Endometrial microvascular endothelial cells (primary cell): ENCODE results near the gene TAPBPL. TPM values are rescaled to one million over a fixed set of nuclear protein-coding genes. Genes with fewer than 3 reads are reported as not detected.
"Not testable (repeated sequence)": the region's sequence is repeated elsewhere in the genome, so short reads cannot be mapped to it uniquely, and the experiment has no call there.

Source experiments
- in situ Hi-C: cut with HindIII; loops from 2 replicates; pipeline ENCODE4 v1.10.0; 2017; ENCODE audit warnings: low sequenced_read_pairs, low pct_unique_long_range_greater_than_20kb; ENCODE audit errors: inconsistent ontology term
- total RNA-seq: library from RNA; depleted of rRNA; stranded (reverse); fragments of >200 nt; gene quantifications from one replicate; pipeline ENCODE4 v1.2.3, GENCODE V29; 2015; ENCODE audit errors: inconsistent ontology term

The TAPBPL gene
- total RNA-seq, 1 donor from 2014 or later, result 18.2 TPM

DNA sequence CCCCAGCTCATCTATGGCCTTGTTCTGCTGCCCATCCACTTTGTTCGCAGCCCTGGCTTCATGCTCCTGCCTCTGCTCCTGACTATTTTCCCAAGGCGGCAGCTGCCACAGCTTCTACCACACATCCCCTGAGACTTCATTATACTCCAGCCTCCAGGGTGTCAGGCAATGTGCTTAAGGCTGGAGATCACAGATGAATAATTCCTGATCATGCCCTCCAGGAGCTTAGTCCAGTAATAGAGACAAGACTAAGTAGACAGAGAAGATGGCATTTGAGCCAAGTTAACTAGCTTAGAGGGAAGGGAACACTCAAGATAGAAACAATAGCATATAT lies 7.1 kb downstream of the TAPBPL start:
- in situ Hi-C loops, result no loop called here

DNA sequence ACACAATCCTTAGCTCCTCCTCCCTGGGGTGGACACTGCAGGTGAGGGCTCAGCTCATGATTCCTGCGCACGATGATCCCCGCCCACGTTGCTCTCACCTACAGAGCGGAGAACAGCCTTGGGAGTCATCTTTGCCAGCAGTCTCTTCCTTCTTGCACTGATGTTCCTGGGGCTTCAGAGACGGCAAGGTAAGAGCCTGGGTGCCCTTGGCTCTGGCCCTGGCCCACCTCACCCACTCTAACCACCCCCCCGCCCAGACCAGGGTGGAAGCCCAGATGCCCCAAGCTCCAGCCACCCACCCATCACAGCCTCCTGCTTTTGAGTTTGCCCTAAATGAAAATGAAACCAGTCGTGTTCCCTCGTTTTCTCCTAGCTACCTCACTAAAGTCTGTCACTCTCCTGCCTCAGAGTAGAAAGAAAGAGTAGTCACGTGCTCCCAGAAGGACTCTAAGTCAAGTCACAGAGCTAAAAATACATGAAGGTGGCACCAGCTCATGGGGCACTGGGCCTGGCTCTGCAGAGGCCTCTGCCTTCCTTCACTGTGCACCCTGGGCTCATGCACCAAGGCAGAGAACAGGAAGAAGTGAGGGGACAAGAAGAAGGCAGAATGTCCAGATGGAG lies 9.0 kb downstream of the TAPBPL start:
- in situ Hi-C loops, result no loop called here

DNA sequence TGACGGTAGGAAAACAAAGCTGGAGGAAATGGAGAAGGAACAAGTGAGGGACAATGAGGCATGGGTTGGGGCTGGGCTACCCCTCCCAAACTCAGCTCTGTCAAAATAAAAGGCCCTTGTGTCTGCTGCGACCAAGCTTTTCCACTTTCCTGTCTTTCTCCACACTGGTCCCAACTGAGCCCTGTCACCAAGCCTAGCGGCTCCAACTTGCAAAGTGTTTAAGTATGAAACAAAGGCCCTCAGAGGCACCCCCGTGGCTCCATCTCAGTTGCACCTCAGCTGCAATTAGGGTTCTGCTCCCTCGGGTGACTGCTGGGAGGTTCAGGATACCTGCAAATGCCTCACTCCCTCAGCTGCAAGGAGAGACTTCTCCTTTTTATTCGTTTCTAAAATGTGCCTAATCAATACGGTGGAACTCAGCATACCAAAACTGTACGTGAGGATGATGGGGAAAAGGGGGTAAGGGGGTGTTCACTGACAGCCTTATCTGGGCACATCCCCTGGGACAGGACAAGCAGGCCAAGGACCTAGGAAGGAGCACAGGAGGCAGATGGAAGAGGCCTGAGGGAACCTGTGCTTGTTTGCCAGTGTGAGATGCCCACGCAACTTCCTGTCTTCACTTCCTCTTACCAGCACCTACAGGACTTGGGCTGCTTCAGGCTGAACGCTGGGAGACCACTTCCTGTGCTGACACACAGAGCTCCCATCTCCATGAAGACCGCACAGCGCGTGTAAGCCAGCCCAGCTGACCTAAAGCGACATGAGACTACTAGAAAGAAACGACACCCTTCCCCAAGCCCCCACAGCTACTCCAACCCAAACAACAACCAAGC lies 9.8 kb downstream of the TAPBPL start:
- in situ Hi-C loops, result no loop called here

DNA sequence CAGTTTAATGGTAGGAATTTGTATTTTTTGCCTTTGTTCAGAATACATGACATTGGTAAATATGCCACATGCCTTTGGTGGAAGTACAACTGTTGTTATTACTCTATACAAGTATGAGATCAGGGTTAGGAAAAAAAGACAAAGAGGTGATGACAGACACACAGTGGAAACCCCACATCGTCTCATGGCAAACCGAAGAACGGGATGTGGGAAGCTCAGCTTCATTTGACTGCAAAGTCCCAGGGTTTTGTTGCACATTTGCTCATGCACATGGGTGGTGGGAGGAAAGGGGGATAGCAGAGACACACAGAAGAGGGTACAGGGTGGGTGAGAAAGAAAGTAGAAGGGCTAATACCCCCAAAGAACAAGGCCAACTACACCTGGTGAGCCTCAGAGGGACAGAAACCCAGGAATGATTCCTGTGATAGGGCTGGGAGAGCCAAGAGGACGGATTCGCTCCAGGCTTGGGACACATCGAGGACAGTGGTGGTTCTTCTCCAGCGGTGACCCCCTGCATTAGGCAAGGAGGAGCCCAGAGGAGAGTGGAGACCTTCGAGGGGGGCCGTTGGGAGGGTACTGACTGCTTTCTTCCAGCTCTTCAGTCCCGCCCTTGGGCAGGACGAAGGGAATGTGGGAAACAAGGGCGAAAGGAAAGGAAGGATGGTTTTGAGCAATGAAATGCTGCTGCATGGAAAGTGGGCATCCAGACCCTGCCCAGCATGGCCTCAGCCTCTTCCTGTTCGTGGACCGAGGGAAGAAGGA lies 10.6 kb downstream of the TAPBPL start:
- in situ Hi-C loops, result no loop called here

DNA sequence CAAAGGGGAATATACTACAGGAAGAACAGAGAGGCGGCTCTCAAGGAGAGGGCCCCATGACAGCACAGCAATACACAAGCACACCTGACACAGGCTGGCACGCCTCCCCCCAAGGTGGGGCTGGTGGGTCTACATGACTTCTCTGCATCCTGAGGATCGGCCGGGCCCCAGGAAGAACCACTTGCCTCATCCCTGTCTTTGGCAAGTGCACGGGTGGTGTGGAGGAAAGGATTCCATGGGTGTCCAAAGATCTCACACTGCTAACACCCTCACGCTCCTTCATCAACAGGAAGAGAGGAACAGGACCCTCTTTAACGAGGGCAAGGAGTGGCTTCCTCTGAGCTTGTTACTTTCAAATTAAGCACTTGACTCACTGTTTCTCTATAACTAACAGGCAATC lies 11.4 kb downstream of the TAPBPL start:
- in situ Hi-C loops, result no loop called here

DNA sequence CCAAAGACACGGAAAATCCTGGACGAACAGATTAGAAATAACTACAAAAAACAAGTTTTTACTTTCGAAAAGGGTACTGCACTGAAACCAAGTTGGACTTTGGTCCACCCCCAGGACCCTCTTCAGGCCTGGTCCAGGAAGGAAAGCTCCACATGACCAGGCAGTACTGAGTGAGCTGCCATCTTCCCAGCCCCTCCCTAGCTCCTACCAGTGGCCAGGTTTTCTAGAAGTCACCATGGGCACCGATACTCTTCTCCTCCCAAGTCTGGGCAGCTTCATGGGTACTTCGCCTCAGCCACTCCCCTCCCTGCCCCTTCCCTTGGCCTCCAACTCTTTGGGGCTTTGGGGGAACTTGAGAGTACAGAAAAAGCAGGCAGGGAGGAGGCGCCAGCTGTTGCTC lies 12.0 kb downstream of the TAPBPL start:
- in situ Hi-C loops, result no loop called here

DNA sequence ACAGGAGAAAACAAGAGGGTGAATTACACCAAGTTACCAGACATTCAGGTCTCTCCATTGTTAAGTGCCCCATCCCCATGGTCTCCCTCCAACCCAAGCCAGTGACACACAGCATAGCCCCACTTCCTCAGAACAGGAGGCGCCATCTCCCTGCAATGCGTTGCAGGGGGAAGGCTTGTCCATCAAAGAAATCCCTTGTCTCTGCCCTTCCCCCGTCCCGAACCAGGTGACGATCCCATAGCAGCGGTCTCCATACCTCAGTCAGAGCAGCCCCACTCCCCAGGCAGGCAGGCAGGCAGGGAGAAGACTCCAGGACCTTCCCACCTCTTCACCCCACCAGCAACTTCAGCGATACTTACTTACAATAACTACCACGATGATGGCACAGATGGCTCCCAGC lies 12.7 kb downstream of the TAPBPL start:
- in situ Hi-C loops, result no loop called here

DNA sequence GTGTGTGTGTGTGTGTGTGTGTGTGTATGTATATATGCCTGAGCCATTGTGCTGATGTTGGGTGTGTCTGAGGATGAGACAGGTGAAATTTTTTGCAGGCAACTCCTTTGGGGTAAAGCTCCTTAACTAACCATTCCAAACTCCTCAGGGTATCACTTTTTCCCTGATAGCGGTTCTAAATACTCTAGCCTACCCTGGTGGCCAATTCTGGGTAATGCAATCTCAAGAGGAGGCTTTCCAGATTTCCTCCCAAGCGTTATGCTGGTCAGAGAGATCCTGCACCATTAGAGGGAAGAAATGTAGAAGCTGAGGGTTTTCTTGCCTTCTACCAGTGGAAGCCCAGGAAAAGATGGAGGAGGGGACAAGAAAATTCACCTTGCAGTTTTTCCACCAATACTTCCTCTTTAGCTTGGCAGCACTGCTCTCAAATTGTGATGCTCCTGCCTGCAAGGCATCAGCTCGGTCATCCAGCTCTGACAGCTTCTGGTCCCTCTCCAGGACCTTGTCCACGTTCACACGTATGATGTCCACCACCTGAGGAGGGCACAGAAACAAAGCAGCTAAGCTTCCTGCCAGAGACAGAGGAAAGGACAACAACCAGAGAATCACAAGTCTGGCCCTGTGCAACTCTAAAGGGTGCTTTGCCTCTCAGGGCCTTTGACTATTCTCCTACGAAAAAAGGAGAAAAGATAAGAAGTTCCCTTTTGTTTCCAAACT lies 13.8 kb downstream of the TAPBPL start:
- in situ Hi-C loops, result no loop called here

DNA sequence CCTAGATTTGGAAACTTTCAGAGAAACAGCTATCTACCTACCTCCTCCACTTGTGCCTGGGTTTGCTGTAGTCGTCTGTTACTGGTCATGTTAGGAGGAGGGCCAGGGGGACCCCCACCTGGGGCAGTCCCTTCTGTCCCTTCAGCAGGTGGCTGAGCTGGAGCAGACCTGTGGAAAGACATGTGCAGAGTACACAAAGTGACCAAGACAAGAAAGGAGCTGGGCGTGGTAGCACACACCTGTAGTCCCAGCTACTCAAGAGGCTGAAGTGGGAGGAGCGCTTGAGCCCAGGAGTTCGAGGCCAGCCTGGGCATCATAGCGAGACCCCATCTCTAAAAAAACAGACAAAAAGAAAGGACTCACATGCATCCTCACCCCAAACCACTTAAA lies 14.3 kb downstream of the TAPBPL start:
- in situ Hi-C loops, result no loop called here

DNA sequence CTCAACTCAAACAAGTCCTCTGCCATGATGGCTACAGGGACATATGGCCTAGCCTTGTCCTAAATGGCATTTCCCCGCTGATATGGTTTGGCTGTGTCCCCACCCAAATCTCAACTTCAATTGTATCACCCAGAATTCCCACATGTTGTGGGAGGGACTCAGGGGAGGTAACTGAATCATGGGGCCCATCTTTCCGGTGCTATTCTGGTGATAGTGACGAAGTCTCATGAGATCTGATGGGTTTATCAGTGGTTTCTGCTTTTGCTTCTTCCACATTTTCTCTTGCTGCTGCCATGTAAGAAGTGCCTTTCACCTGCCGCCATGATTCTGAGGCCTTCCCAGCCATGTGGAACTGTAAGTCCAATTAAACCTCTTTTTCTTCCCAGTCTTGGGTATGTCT lies 14.9 kb downstream of the TAPBPL start:
- in situ Hi-C loops, result not testable (repeated sequence)

DNA sequence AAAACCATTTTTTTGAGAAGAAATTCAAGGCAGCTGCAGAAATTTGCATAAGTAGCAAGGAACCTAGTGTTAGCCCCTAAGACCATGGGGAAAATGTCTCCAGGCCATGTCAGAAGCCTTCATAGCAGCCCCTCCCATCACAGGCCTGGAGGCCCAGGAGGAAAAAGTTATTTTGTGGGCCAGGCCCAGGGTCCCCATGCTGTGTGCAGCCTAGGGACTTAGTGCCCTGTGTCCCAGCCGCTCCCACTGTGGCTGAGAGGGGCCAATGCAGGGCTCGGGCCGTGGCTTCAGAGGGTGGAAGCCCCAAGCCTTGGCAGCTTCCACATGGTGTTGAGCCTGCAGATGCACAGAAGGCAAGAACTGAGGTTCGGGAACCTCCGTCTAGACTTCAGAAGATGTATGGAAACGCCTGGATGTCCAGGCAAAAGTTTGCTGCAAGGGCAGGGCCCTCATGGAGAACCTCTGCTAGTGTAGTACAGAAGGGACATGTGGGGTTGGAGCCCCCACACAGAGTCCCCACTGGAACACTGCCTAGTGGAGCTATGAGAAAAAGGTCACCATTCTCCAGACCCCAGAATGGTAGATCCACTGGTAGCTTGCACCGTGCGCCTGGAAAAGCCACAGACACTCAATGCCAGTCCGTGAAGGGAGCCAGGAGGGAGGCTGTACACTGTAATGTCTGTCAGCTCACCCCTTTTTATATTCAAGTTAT lies 15.9 kb downstream of the TAPBPL start:
- in situ Hi-C loops, result not testable (repeated sequence)

DNA sequence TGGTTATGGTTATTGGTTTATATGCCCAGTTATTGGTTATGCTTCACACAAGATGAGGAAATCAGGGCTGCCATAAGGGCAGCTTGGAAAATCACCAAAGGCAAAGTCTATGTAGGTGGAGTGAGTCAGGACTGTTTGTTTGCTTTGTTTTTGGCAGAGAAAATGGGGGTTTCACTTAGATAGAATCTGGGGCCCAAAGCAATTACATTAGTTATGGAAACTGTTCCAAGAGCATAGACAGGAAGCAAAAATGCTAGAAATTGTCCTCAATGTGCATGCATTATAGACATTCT lies 16.4 kb downstream of the TAPBPL start:
- in situ Hi-C loops, result no loop called here

DNA sequence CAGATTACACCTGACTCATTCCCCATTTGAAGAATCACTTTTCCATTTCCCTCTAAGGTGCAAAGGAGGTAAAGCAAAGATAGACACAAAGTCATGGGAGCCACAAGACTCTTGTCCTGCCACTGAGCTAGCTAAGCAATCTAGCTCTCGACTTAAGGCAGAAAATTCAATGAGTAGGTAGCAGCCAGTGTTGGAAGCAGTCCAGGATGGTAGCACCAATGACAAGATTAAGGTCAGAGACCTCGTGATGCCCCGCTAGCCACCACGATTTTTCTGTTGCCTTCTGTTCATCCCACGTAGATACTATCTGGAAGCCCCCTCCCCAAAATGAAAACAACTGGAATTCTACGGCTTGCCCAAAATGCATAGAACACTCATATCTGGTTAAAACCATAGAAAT lies 17.2 kb downstream of the TAPBPL start:
- in situ Hi-C loops, result no loop called here

DNA sequence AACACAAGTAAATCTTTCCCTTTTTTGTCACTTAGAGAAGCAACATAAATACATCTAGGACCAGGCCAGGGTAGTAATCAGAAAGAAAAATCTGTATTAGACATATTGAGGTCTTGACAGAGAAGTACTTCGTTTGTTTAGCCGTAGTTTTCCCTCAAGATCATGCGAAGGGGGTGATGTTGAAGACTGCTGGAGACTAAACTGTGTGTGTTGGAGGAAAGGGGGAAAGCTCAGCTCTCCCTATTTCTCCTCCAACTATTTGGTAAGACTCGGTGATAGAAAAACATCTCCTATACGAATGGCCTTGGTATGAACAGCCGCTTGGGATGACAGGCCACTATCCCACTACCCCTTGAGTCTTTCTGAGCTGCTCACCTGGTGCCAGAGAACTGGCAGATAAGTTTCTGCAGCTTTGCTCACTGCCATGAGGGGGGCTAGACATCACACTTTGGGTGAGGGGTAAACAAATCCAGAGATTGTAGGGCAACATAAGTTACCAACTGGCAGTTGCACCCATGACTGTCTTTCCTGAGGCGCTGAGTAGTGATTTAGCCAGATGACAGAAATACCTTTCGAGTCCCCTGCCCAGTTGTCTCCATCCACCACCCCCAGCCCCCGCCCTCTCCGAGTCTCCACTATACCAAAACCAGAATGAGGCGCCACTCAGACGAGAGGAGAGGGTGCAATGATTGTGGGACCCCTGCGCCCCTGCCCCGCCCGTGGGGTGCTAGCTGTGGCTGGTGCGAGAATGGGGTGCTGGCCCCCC lies 17.9 kb downstream of the TAPBPL start:
- in situ Hi-C loops, result no loop called here

DNA sequence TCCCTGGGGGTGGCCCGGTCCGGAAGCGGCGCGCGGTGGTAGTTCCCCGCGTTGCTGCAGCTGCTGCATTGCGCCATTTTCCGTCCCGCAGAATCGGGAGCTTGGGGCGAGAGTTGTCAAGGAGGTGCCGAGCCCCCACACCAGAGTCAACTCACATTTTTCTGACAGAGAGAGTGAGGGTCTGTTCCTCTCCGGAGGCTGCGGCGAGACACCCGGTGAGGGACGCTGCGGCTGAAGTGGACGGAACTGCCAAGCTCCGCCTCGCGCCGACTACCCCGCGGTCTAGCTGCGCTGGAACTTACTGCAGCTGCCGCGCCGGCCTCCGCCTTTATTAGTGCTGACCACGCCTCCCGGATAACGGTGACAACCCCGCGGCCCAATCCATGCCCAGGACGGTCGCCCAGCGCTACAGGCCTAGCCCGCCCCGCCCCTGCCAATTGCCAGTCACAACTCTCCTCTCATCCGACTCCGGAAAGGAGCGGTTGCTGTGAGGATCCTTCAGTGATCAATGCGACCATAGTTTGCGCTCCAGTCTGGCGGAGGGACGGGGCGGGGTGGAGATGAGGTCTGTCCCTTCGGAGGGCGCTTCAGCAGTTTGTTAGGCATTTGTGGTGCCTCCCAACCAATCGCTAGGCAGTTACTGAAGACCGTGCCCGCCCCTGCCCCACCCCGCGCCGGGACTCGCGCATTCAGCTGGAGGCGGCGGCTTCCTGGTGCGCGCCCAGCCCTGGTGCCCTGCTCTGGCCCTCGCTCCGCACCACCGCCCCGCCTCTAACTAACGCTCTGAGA lies 18.7 kb downstream of the TAPBPL start, which contains the start of gene VAMP1:
VAMP1 (minus strand) TSS at position 303 of the 789 bp plus-strand sequence; CDS start at position 157, 146 bp downstream.
- in situ Hi-C loops, result no loop called here

DNA sequence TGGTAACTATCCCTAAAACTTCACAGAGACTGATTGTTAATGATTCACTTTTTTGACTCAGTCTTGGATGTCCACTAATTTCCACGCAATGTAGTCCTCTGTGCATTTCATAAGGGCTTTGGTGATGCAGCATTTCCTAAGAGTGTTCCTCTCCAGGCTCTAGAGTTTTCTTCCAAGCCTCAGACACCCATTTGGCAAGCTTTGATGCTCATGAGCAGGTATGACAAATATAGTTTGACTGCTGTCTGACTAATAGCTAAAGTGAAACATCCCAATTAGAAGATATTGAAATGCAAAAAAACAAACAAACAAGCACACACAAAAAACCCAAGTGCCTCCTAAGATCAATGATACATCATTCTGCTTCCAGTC lies 20.1 kb downstream of the TAPBPL start:
- in situ Hi-C loops, result no loop called here

DNA sequence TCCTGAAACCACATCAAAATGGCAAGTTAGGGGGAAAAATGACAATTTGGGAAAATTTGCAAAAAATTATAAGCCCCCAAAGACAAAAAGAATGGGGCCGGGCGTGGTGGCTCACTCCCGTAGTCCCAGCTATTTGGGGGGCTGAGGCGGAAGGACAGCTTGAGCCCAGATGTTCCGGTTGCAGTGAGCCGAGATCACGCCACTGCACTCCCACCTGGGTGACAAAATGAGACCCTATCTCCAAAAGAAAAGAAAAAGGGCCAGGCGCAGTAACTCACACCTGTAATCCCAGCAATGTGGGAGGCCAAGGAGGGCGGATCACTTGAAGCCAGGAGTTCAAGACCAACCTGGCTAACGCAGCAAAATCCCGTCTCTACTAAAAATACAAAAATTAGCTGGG lies 20.6 kb downstream of the TAPBPL start:
- in situ Hi-C loops, result no loop called here
